Inflammatory macrophage (primary cell): ENCODE measurements around the gene CTSK.
"Not testable (repeated sequence)": the region's sequence is repeated elsewhere in the genome, so short reads cannot be mapped to it uniquely, and the experiment has no call there.

Experiments used
- DNase-seq, 2 donors: peaks; one replicate each; pipeline ENCODE4 v3.0.0-alpha.2; 2020 to 2022

CTSK gene

GRCh38 chr1:150805899-150806298, 2.2 kb downstream of the CTSK start:
- no peak for DNase-seq

GRCh38 chr1:150804671-150805070, 3.4 kb downstream of the CTSK start:
- no peak for DNase-seq

- DNase-seq: no peak
Observed at GRCh38 chr1:150799089-150799488, 9.0 kb downstream of the CTSK start.

- DNase-seq: no peak
Observed at GRCh38 chr1:150798525-150798924, 9.5 kb downstream of the CTSK start.

- peak in 1 of 2 donors; percentile 8 for DNase-seq
Observed at GRCh38 chr1:150796374-150796773, 11.7 kb downstream of the CTSK start.

- not testable (repeated sequence) for DNase-seq
Observed at GRCh38 chr1:150793778-150794177, 14.3 kb downstream of the CTSK start.

GRCh38 chr1:150793221-150793620, 14.8 kb downstream of the CTSK start:
- DNase-seq: peak; percentile 59 to 90

GRCh38 chr1:150791585-150791984, 16.5 kb downstream of the CTSK start:
- DNase-seq: peak; percentile 85 to 93

GRCh38 chr1:150789396-150789795, 18.7 kb downstream of the CTSK start:
- peak; percentile 91 to 96 for DNase-seq

- DNase-seq: no peak
Observed at GRCh38 chr1:150788946-150789345, 19.1 kb downstream of the CTSK start.

GRCh38 chr1:150787455-150787854, 20.6 kb downstream of the CTSK start:
- DNase-seq: no peak

GRCh38 chr1:150780510-150780909, 27.6 kb downstream of the CTSK start:
- DNase-seq: peak; percentile 3 to 58

- DNase-seq: no peak
Observed at GRCh38 chr1:150778409-150778808, 29.7 kb downstream of the CTSK start.

GRCh38 chr1:150777544-150777943, 30.5 kb downstream of the CTSK start:
- peak; percentile 46 for DNase-seq

- DNase-seq: peak; percentile 34 to 35
Observed at GRCh38 chr1:150775931-150776505, 32.0 kb downstream of the CTSK start.

- peak; percentile 20 to 26 for DNase-seq
Observed at GRCh38 chr1:150775276-150775675, 32.8 kb downstream of the CTSK start.

GRCh38 chr1:150772326-150772725, 35.7 kb downstream of the CTSK start:
- no peak for DNase-seq

- not testable (repeated sequence) for DNase-seq
Observed at GRCh38 chr1:150767704-150768103, 40.4 kb downstream of the CTSK start.

GRCh38 chr1:150765977-150766301, 42.1 kb downstream of the CTSK start:
- not testable (repeated sequence) for DNase-seq

GRCh38 chr1:150765296-150765976, 42.6 kb downstream of the CTSK start, which contains the start of gene CTSS:
Gene CTSS (minus strand): TSS chr1:150765778. CDS start chr1:150764763, 1,015 bp downstream.
- peak; percentile 79 to 97 for DNase-seq

GRCh38 chr1:150764617-150765101, 43.4 kb downstream of the CTSK start:
- DNase-seq: peak; percentile 18 to 33

- no peak for DNase-seq
Observed at GRCh38 chr1:150763018-150763417, 45.0 kb downstream of the CTSK start.

GRCh38 chr1:150762552-150762951, 45.5 kb downstream of the CTSK start:
- peak in 1 of 2 donors; percentile 32 for DNase-seq

GRCh38 chr1:150761801-150762200, 46.3 kb downstream of the CTSK start:
- peak; percentile 73 to 97 for DNase-seq
